C1 segment of cervical spinal cord (tissue), 14 donors: ENCODE results near the gene CHTF8.

Source experiments
- DNase-seq, 14 donors: peaks; one replicate each; lab custom pipeline; 2025; lab: John Stamatoyannopoulos, UW

Gene CHTF8

GRCh38 chr16:69085032-69085695 is 47.2 kb downstream of the CHTF8 start:
- no peak for DNase-seq

- no peak for DNase-seq
Measured at GRCh38 chr16:69084289-69084688, 48.1 kb downstream of the CHTF8 start.

- no peak for DNase-seq
Measured at GRCh38 chr16:69083306-69083941, 49.0 kb downstream of the CHTF8 start.

GRCh38 chr16:69079697-69080096 is 52.7 kb downstream of the CHTF8 start:
- no peak for DNase-seq

GRCh38 chr16:69078073-69078472 is 54.3 kb downstream of the CHTF8 start:
- DNase-seq: no peak

GRCh38 chr16:69077251-69077650 is 55.1 kb downstream of the CHTF8 start:
- DNase-seq: no peak

- DNase-seq: peak in 1 of 14 donors; percentile 3
Measured at GRCh38 chr16:69073181-69073702, 59.1 kb downstream of the CHTF8 start.

- no peak for DNase-seq
Measured at GRCh38 chr16:69072640-69072974, 59.8 kb downstream of the CHTF8 start.

- DNase-seq: no peak
Measured at GRCh38 chr16:69071036-69071435, 61.4 kb downstream of the CHTF8 start.

- DNase-seq: no peak
Measured at GRCh38 chr16:69069504-69069903, 62.9 kb downstream of the CHTF8 start.
